Ascending aorta (tissue), 2 donors: ENCODE measurements around the gene NUMBL. TPM values are rescaled to one million over a fixed set of nuclear protein-coding genes. Genes with fewer than 3 reads are reported as not detected.

Source experiments
- DNase-seq, 2 donors: peaks; one replicate each; pipeline ENCODE4 v3.0.0-alpha.2; 2019; ENCODE audit warnings: low spot score in 2 of 2
- H3K27ac ChIP-seq, 2 donors: fragments of 200-600 bp; sonication (generic); one replicate each; pipeline ENCODE4 v1.5.1; 2016 to 2017; ENCODE audit warnings: mild to moderate bottlenecking in 1 of 2
- H3K27me3 ChIP-seq: fragments of 200-600 bp; sonication (generic); one replicate; pipeline ENCODE4 v1.5.1; 2017
- H3K36me3 ChIP-seq, 2 donors: fragments of 200-600 bp; sonication (generic); one replicate each; pipeline ENCODE4 v1.5.1; 2016
- H3K4me1 ChIP-seq, 2 donors: fragments of 200-600 bp; sonication (generic); one replicate each; pipeline ENCODE4 v1.5.1; 2016 to 2017; ENCODE audit warnings: mild to moderate bottlenecking in 1 of 2
- H3K4me3 ChIP-seq, 2 donors: fragments of 200-600 bp; sonication (generic); one replicate each; pipeline ENCODE4 v1.5.1; 2016 to 2017; ENCODE audit warnings: mild to moderate bottlenecking in 1 of 2
- H3K9me3 ChIP-seq, 2 donors: fragments of 200-600 bp; sonication (generic); one replicate each; pipeline ENCODE4 v1.5.1; 2016
- intact Hi-C: fragments of 100-400 bp; cut with DNase I; formaldehyde crosslinking; loops from one replicate; pipeline ENCODE4 v1.15.1; 2023
- total RNA-seq: library from RNA; depleted of rRNA; stranded (reverse); fragments of >200 nt; gene quantifications from one replicate; pipeline ENCODE4 v1.1.0, GENCODE V29; 2016
- TF ChIP-seq, protein P1 (sequence below), 3 experiments: fragments of 200-600 bp in 2 of 3; fragments of 450-650 bp in 1 of 3; sonication (generic) in 2 of 3; IDR thresholded peaks; one replicate each; pipeline ENCODE4 v1.5.1; 2016 to 2019; ENCODE audit warnings: antibody characterized with exemption in 3 of 3, mild to moderate bottlenecking in 1 of 3, moderate library complexity in 1 of 3

Gene NUMBL
- total RNA-seq, 1 donor from 2014 or later: 360 TPM

GRCh38 chr19:40721936-40722661, 31.6 kb upstream of the NUMBL start:
- no peaks in the 10 kb centered on the region for H3K27me3 ChIP-seq
- intact Hi-C loops: no loop called here
- no peak for DNase-seq
- H3K27ac ChIP-seq: peak overlapping the region; percentile 97 to 99
- peaks cover 28 to 38% of the 10 kb centered on the region in 2 donors for H3K36me3 ChIP-seq
- H3K9me3 ChIP-seq: no peaks in the 10 kb centered on the region
- TF ChIP-seq, protein P1, sequence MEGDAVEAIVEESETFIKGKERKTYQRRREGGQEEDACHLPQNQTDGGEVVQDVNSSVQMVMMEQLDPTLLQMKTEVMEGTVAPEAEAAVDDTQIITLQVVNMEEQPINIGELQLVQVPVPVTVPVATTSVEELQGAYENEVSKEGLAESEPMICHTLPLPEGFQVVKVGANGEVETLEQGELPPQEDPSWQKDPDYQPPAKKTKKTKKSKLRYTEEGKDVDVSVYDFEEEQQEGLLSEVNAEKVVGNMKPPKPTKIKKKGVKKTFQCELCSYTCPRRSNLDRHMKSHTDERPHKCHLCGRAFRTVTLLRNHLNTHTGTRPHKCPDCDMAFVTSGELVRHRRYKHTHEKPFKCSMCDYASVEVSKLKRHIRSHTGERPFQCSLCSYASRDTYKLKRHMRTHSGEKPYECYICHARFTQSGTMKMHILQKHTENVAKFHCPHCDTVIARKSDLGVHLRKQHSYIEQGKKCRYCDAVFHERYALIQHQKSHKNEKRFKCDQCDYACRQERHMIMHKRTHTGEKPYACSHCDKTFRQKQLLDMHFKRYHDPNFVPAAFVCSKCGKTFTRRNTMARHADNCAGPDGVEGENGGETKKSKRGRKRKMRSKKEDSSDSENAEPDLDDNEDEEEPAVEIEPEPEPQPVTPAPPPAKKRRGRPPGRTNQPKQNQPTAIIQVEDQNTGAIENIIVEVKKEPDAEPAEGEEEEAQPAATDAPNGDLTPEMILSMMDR (IDR thresholded peaks at IDR 0.05): no peak
- peaks cover 7 to 41% of the 10 kb centered on the region in 2 donors for H3K4me1 ChIP-seq
- H3K4me3 ChIP-seq: peak overlapping the region; percentile 43 to 72

- intact Hi-C loops: no loop called here
- Histone ChIP-seq H3K9me3 (no peaks in the 10 kb centered on the region), H3K27me3 (no peaks in the 10 kb centered on the region), H3K36me3 (peaks cover 20 to 28% of the 10 kb centered on the region in 2 donors), H3K4me1 (peaks cover 7 to 41% of the 10 kb centered on the region in 2 donors), H3K4me3 (peak overlapping the region; percentile 72 to 100), H3K27ac (peak overlapping the region; percentile 97 to 99)
- DNase-seq: no peak
- TF ChIP-seq, protein P1 (IDR thresholded peaks at IDR 0.05): no peak
Observed at GRCh38 chr19:40721140-40721486, 30.7 kb upstream of the NUMBL start.

GRCh38 chr19:40719414-40719894, 29.0 kb upstream of the NUMBL start:
- H3K4me1 ChIP-seq: peaks cover 7 to 47% of the 10 kb centered on the region in 2 donors
- intact Hi-C loops: loop anchor here (5.0 to 10.0 kb wide), 3 partner anchors 297 to 1315 kb away; partner anchors contain the start of genes HNRNPUL1 and ZFP36

GRCh38 chr19:40718774-40719391, 28.4 kb upstream of the NUMBL start:
- Histone ChIP-seq H3K4me3 (peak overlapping the region; percentile 72 to 100), H3K9me3 (no peaks in the 10 kb centered on the region), H3K36me3 (peaks cover 4 to 7% of the 10 kb centered on the region in 2 donors), H3K4me1 (peaks cover 7 to 47% of the 10 kb centered on the region in 2 donors), H3K27me3 (no peaks in the 10 kb centered on the region), H3K27ac (peak overlapping the region; percentile 97 to 99)
- intact Hi-C loops: loop anchor here (5.0 to 10.0 kb wide), 3 partner anchors 297 to 1314 kb away; partner anchors contain the start of genes HNRNPUL1 and ZFP36
- peak in 1 of 2 donors; percentile 77 for DNase-seq
- TF ChIP-seq, protein P1 (IDR thresholded peaks at IDR 0.05): no peak

More at GRCh38 chr19:40719414-40719894, 29.0 kb upstream of the NUMBL start:
- TF ChIP-seq, protein P1 (IDR thresholded peaks at IDR 0.05): no peak
- no peaks in the 10 kb centered on the region for H3K9me3 ChIP-seq
- H3K36me3 ChIP-seq: peaks cover 7 to 13% of the 10 kb centered on the region in 2 donors
- H3K27ac ChIP-seq: peak overlapping the region; percentile 97 to 99
- DNase-seq: no peak
- peak overlapping the region; percentile 72 to 100 for H3K4me3 ChIP-seq
- no peaks in the 10 kb centered on the region for H3K27me3 ChIP-seq

DNA sequence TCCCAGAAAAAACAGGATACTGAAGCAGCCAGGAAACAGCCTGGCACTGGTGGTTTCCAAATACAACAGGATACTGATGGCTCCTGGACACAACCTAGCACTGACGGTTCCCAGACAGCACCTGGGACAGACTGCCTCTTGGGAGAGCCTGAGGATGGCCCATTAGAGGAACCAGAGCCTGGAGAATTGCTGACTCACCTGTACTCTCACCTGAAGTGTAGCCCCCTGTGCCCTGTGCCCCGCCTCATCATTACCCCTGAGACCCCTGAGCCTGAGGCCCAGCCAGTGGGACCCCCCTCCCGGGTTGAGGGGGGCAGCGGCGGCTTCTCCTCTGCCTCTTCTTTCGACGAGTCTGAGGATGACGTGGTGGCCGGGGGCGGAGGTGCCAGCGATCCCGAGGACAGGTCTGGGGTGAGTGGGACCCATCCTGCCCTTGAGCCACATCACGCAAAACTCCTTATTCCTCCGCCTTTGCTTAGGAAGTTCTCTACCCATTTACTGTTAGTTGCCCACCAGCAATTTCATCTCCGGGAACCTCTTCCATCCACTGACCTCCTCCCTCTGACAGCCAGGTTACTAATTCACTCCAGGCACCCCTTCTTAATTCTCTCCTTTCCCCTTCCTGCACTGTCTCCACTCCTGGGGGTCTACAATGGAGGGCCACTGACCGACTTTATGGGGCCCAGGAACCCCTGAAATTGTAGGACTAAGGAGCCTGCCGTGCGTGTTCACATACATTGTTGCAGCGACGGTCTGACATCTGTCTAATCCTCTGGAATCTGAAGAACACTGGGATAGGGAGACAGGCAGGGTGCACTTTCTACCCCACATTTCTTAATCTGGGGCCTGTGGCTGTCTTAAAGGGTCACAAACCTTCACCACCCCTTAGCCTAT, 27.7 kb upstream of the NUMBL start:
- peaks cover 7 to 50% of the 10 kb centered on the region in 2 donors for H3K4me1 ChIP-seq

More for the DNA sequence above, 27.7 kb upstream of the NUMBL start:
- Histone ChIP-seq H3K9me3 (no peaks in the 10 kb centered on the region), H3K27me3 (no peaks in the 10 kb centered on the region), H3K36me3 (no peaks in the 10 kb centered on the region), H3K4me3 (peak overlapping the region; percentile 72 to 100), H3K27ac (peak overlapping the region; percentile 97 to 99)
- intact Hi-C loops: loop anchor here (5.0 to 10.0 kb wide), 3 partner anchors 296 to 1313 kb away; partner anchors contain the start of genes HNRNPUL1 and ZFP36
- TF ChIP-seq, protein P1 (IDR thresholded peaks at IDR 0.05): no peak
- no peak for DNase-seq
